Bronchial epithelial cell (primary cell): ENCODE measurements around the gene APOO. TPM values are rescaled to one million over a fixed set of nuclear protein-coding genes. Genes with fewer than 3 reads are reported as not detected.
A peak's percentile ranks its signal among the peaks of the same experiment; 100 is the strongest.

ENCODE experiments used
- DNase-seq: peaks from one replicate; pipeline ENCODE4 v3.0.0-alpha.2; 2010; ENCODE audit warnings: low read depth
- FAIRE-seq: peaks from 2 replicates; lab custom pipeline; 2011; peaks lifted over from hg19 to GRCh38; lab: Jason Lieb, UNC
- H3K27me3 ChIP-seq: 2 replicates; pipeline ENCODE4 v1.5.1; 2011; ENCODE audit warnings: low read length; ENCODE audit not compliant: control insufficient read depth, insufficient read depth
- H3K36me3 ChIP-seq: 2 replicates; pipeline ENCODE4 v1.5.1; 2011; ENCODE audit warnings: low read length; ENCODE audit not compliant: control insufficient read depth, insufficient read depth
- H3K4me3 ChIP-seq: 2 replicates; pipeline ENCODE4 v1.5.1; 2011; ENCODE audit warnings: mild to moderate bottlenecking, low read depth, low read length, control low read depth
- total RNA-seq: library from RNA; depleted of rRNA; stranded (reverse); fragments of >200 nt; gene quantifications from 2 replicates; pipeline ENCODE4 v1.2.1, GENCODE V29; 2014
- TF ChIP-seq, protein P1 (sequence below): IDR thresholded peaks from 2 replicates; pipeline ENCODE4 v1.5.1; 2011; ENCODE audit warnings: mild to moderate bottlenecking, moderate library complexity, low read length, control low read depth, inconsistent platforms; ENCODE audit not compliant: insufficient read depth, severe bottlenecking

The APOO gene
- total RNA-seq, 1 donor from 2014 or later = 7.4 TPM

DNA sequence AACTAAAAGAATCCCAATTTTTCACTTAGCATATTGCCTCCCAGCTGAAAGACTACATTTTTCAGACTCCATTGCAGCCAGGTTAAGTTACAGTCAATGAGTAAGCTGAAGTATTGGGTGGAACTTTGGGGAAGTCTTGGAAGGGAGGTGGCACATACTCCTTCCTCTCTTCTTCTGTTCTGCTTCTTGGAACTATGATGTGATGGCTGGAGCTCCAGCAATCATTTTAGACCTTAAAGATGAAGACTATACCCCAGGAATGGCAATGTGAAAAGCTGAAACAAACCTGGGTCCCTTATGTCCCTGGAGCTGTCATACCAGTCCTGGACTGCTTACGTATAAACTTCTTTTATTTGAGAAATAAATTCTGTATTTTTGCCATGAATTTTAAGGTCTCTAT, 93.9 kb downstream of the APOO start:
- no peak for FAIRE-seq
- H3K36me3 ChIP-seq = no peaks in the 10 kb centered on the region
- no peak overlapping the region for H3K4me3 ChIP-seq
- DNase-seq = no peak
- H3K27me3 ChIP-seq = no peaks in the 10 kb centered on the region
- TF ChIP-seq, protein P1, sequence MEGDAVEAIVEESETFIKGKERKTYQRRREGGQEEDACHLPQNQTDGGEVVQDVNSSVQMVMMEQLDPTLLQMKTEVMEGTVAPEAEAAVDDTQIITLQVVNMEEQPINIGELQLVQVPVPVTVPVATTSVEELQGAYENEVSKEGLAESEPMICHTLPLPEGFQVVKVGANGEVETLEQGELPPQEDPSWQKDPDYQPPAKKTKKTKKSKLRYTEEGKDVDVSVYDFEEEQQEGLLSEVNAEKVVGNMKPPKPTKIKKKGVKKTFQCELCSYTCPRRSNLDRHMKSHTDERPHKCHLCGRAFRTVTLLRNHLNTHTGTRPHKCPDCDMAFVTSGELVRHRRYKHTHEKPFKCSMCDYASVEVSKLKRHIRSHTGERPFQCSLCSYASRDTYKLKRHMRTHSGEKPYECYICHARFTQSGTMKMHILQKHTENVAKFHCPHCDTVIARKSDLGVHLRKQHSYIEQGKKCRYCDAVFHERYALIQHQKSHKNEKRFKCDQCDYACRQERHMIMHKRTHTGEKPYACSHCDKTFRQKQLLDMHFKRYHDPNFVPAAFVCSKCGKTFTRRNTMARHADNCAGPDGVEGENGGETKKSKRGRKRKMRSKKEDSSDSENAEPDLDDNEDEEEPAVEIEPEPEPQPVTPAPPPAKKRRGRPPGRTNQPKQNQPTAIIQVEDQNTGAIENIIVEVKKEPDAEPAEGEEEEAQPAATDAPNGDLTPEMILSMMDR = no peak

DNA sequence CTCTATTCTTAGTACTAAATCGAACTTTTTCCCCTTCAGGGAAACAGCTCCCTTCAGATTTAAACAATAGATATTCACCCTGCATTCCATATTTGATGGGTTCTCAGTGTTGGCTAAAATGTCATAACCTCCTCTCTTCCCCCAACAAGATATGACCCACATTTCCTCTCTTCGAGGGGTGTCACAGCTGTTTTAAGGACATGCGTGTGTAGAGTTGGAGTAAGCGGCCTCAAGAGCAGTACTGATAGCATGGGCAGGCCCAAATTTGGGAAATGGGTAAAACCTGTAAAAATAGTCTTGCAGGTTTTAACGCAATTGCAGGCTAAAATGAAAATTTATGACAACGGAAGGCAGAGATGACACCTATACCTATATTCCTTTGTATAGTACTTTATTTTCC, 96.1 kb downstream of the APOO start:
- DNase-seq (no peak), FAIRE-seq (no peak)
- H3K36me3 ChIP-seq = no peaks in the 10 kb centered on the region
- no peaks in the 10 kb centered on the region for H3K27me3 ChIP-seq
- H3K4me3 ChIP-seq = no peak overlapping the region
- TF ChIP-seq, protein P1 = no peak

DNA sequence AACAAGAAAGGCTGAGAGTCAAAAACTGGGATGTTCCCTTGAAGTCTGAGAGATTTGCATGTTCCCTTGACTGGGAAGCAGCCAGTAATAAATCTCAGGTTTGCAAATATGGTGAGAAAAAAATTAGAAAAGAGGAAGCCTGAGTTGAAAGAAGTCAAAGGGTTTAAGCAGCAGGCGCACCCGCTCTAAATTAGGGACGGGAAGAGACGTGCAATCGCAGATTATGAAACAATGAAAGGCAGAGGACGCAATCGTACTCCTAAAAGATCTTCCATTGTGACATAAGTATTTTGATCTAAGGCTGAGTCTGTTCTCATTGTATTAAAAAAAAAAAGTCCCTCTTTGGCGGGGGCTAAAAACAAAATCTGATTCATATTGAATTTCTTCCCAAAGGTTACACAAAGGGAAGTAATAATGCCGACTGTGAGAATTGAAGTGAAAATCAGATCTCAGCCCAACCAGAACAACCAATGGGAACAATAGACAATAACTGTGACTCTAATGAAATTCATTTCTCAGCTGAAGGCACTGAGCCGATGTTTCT, 96.6 kb downstream of the APOO start:
- no peak overlapping the region for H3K4me3 ChIP-seq
- no peaks in the 10 kb centered on the region for H3K36me3 ChIP-seq
- no peaks in the 10 kb centered on the region for H3K27me3 ChIP-seq
- TF ChIP-seq, protein P1 = no peak
- no peak for FAIRE-seq
- peak; percentile 47 for DNase-seq

DNA sequence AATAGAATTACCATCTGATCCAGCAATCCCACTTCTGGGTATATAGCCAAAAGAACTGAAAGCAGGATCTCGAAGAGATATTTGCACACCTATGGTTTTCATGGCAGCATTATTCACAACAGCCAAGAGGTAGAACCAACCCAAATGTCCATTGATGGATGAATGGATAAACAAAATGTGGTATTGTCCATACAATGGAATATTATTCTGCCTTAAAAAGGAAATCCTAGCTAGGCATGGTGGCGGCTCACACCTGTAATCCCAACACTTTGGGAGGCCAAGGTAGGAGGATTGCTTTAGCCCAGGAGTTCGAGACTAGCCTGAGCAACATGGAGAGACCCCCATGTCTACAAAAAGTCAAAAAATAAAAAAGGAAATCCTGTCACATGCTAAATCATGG, 97.5 kb downstream of the APOO start:
- H3K27me3 ChIP-seq = no peaks in the 10 kb centered on the region
- no peak overlapping the region for H3K4me3 ChIP-seq
- H3K36me3 ChIP-seq = no peaks in the 10 kb centered on the region
- no peak for DNase-seq
- TF ChIP-seq, protein P1 = no peak
- FAIRE-seq = no peak

DNA sequence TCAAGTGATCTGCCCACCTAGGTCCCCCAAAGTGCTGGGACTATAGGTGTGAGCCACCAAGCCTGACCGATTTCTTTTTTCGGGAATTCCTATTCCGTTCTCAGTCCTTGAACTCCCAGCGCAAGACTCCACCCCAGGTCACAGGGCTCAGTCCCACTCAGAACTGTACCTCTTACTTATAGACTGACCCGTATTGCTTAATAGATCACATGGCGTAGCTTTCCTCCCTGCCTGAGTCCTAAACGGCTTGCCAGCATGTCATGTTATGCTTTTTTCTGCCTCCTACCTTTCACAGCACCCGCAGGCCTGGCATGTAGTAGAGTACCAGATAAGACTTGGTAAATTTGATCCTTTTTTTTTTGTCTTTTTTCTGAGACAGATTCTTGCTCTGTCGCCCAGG, 102.3 kb downstream of the APOO start:
- no peaks in the 10 kb centered on the region for H3K36me3 ChIP-seq
- TF ChIP-seq, protein P1 = no peak
- DNase-seq = no peak
- H3K4me3 ChIP-seq = no peak overlapping the region
- no peaks in the 10 kb centered on the region for H3K27me3 ChIP-seq
- FAIRE-seq = no peak

DNA sequence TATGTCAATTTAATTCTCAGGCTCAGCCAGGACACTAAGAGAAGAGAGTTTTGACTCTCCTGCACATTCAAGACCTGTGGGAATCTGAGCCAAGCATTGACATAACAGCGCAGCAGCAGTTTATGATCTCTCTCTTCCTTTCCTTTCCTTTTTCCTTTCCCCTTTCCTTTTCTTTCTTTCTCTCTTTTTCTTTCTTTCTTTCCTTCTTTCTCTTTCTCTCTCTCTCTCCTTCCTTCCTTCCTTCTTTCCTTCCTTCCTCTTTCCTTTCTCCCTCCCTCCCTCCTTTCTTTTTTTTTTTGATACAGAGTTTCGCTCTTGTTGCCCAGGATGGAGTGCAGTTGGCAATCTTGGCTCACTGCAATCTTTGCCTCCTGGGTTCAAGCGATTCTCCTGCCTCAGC, 103.2 kb downstream of the APOO start:
- DNase-seq (no peak), FAIRE-seq (no peak)
- Histone ChIP-seq H3K36me3 (no peaks in the 10 kb centered on the region), H3K4me3 (no peak overlapping the region), H3K27me3 (no peaks in the 10 kb centered on the region)
- TF ChIP-seq, protein P1 = no peak
